IPS-18c (cell line): ENCODE measurements around the gene IFNGR1.
"Not testable (repeated sequence)": the region's sequence is repeated elsewhere in the genome, so short reads cannot be mapped to it uniquely, and the experiment has no call there.

ENCODE experiments used
- H3K4me3 ChIP-seq: 2 replicates; pipeline ENCODE4 v1.7.0; 2013; ENCODE audit warnings: low read depth, mild to moderate bottlenecking, low read length, moderate library complexity; ENCODE audit not compliant: insufficient read depth
- H3K9me3 ChIP-seq: one replicate; pipeline ENCODE4 v1.6.1; 2013; ENCODE audit warnings: mild to moderate bottlenecking, low read length, moderate library complexity; ENCODE audit not compliant: control insufficient read depth, insufficient read depth

Gene IFNGR1

DNA sequence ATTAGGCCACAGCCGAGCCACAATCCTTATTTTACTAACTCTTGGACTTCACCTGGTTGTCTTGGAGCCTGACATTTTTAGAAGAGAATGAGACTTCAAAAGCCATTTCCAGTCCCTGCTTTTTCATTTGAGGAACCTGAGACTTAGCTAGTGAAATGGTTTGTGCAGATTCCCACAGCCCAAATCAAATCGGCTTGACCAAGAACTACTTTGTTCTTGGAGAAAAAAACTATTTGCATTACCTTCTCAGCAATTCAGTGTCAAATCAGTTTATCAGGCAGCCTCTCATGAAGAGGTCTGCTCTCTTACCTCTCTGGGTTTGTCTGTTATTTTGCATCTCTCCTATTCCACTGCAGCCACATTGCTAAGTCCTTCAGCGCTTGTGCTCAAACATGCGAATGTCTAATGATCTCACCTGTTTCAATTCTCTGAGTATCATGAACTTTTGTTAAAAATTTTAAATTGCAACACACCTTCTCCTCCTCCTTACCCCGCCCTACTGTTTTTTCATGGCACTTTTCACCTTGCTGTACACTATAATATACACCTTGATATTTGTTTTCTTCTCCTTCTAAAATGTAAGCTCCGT lies 573 bp upstream of the IFNGR1 start:
- Histone ChIP-seq H3K4me3 (peak overlapping the region; percentile 97; the same call in 1 of the 2 replicates), H3K9me3 (no peaks in the 10 kb centered on the region)

DNA sequence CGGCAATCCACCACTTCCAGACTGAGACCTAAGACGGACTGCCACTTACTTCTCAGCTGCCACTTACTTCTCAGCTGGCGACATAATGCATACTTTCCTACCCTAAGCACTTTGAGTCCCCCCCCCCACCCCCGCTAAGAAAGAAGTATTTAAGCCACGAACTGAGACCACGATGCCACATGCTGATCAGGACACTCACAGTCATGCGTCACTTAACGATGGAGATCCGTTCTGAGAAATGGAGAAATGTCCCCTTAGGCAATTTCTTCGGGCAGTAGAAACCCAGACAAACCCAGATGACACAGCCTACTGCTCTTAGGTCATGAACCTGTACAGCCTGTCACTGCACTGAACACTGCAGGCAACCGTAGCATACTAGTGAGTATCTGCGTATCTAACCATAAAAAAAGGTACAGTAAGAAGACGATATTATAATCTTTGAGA lies 690 bp downstream of the IFNGR1 start:
- peak overlapping the region; percentile 97 for H3K4me3 ChIP-seq

DNA sequence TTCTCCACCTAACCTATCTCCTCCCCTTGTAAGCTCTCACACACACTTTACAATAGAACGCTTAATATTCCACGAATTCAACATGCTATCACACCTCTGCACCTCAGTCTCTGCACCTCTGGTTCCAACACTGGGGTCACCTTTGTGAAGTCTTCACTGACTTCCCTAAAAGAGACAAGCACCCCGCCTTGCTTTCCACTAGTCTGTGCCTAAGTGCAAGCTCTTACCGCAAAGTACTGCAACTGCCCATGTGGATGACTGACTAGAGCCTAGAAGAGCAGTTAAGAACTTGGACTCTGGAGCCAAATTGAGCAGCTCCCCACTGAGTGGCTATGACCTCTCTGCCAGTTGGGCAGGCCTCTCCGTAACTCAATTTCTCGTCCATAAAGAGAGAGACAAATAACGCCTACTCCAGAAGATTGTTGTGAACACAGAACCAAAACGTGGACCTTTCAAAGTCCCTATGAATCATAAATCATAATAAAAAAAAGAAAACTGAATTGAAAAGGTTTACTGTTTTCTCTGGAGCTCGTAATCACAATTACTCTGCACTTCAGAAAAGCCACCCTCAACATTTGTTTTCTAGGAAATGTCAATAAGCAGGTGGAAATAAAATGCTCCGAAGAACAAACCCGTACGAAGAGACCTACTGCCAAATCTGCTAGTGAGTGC lies 1.2 kb downstream of the IFNGR1 start:
- Histone ChIP-seq H3K4me3 (peak overlapping the region; percentile 97), H3K9me3 (no peaks in the 10 kb centered on the region)

More for the DNA sequence above, 690 bp downstream of the IFNGR1 start:
- H3K9me3 ChIP-seq = no peaks in the 10 kb centered on the region

DNA sequence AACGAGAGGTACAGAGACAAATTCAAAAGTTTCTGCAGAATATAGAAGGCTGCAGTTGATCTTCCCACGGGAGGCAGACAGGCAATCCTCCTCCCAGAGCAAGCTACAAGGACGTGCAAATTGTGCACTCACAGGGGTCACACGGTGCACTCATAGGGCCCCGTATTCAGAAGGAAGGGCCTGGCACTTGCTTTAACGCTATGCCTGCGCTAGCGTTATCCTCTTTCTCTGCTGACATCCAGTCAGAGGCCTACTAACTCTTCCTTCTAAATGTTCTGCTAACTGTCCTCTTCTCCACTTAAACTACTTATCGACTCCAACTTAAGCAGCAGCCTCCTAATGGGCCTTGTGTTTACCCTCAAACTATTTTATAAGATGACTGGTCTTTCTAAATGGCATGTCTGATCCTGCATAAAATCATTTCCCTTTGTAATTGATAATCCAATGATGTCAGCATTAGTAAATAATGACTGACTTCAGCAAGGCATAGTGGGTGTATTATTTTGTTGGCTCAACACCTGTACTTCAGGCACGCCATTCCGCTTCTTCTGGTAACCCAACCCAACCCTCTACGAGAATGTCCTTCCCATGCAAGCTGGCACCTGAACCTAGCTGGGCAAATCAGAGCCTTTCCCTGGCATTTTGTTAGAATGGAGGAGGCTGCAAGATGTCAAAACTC lies 2.2 kb downstream of the IFNGR1 start:
- no peaks in the 10 kb centered on the region for H3K9me3 ChIP-seq
- no peak overlapping the region for H3K4me3 ChIP-seq

DNA sequence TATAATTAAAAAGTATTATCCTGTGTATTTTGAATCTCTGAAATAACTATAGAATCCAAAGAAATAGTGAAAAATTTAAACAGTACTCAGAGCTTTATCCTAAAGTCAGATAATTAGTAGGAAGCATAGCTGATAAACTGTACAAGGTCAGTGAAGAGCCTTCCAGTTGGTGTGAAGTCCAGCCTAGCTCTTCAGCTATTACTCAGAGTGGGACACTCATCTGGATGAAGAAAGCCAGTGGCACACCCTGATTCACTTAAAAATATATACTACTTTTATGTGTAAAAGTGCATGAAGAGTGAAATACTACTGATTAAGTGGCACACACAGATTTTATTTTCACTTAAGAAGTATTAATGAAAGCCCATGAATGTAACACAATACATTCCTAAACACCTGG lies 3.1 kb downstream of the IFNGR1 start:
- Histone ChIP-seq H3K9me3 (peaks cover 3% of the 10 kb centered on the region), H3K4me3 (no peak overlapping the region)

DNA sequence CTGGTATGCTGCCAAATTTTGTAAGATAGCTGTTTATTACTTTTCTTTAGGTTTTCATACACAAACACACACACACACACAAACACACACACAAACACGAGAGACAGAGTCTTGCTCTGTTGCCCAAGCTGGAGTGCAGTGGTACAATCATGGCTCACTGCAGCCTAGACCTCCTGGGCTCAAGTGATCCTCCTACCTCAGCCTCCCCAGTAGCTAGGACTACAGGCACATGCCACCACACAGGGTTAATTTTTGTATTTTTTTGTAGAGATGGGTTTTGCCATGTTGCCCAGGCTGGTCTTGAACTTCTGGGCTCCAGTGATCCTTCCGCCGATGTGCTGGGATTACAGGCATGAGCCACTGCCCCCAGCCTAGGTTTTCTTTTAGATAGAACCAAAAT lies 3.6 kb downstream of the IFNGR1 start:
- not testable (repeated sequence) for H3K4me3 ChIP-seq, H3K9me3 ChIP-seq

DNA sequence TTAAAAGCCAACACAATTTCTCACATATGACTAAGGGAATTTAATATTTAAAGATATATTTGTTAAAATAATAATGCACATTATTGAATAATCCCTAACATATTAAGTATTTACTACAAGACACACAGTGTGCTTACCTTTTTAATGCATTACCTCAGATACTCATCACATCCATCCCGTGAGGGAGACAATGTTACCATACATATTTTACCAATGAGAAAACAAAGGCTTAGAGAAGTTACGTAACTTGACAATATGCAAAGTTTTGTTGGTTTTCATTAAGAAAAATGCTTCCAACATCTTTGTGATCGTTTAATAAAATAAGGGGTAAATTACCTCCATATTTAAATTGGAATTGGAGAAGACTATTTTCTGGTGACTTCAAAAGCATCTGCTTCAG lies 4.3 kb downstream of the IFNGR1 start:
- Histone ChIP-seq H3K4me3 (no peak overlapping the region), H3K9me3 (peaks cover 3% of the 10 kb centered on the region)

DNA sequence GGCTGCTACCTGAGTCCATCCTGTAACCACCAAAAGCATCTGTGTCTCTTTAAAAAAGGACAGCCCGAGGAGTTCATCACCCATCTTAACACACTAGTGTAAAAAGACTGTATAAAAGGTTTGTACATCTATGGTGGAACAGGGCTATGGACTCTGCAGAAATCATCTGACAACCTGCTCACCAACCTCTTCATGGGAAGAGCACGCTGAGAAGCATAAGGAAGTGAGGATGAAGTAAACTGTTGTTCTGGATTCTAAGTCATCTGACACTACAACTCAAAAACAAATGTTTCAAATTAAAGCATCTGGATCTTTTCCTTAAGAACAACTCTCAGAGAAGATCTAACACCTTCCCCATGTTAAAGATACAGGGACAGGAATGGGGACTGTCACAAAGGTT lies 5.4 kb downstream of the IFNGR1 start:
- Histone ChIP-seq H3K9me3 (peaks cover 9% of the 10 kb centered on the region), H3K4me3 (no peak overlapping the region)

DNA sequence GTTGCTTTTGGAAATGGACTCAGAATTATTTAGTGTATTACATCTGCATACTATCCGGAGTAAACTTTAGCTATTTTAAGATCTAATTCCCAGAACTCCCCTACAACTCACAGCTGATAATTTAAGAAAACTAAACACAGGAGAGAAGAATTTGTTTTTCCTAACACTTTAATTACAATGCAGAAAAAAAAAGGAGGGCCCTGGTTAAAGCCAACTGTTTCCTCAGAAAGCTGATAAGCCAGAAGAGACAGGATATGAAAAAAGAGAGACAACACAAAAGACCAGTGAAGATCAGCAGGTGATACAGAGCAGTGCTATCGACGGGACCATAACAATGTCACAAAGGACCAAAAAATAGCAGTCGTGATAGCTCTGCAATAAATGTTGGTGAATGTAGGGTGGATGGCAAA lies 5.8 kb downstream of the IFNGR1 start:
- no peak overlapping the region for H3K4me3 ChIP-seq

DNA sequence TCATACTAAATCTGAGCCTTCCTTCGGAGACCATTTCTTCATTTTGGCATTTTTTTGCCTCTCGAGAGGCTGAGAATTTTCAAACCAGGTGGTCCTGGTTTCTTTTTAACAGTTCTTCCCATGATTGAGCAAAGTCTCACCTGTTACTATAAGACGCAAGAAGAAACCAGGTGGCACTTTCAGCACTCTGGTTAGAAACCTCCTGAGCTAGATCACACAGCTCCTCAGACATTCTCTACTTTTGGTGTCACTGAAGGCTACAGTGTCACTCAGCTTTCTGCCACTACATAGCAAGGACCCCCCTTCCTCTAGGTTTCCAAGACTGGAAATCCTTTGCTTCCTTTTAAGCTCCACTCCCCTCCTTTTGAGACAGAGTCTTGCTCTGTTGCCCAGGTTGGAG lies 7.3 kb downstream of the IFNGR1 start:
- H3K9me3 ChIP-seq = peaks cover 11% of the 10 kb centered on the region

More for the DNA sequence above, 5.8 kb downstream of the IFNGR1 start:
- H3K9me3 ChIP-seq = peaks cover 11% of the 10 kb centered on the region

DNA sequence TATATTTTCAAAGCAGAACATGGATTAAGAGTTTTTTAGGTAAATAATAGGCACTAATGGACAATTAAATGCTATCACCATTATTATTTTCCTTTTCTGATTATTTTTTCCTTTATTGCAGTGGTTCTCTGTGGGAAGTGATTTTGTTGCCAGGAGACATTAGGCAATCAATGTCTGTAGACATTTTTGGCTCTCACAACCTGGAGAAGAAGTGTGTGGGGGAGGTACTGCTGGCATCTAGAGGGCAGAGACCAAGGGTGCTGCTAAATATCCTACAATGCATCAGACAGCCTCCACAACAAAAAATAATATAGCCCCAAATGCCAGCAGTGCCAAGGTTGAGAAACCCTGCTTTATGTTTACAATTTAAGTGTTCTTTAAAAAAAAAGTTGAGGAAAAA lies 8.3 kb downstream of the IFNGR1 start:
- H3K9me3 ChIP-seq = peaks cover 11% of the 10 kb centered on the region
- no peak overlapping the region for H3K4me3 ChIP-seq

More for the DNA sequence above, 7.3 kb downstream of the IFNGR1 start:
- no peak overlapping the region for H3K4me3 ChIP-seq

DNA sequence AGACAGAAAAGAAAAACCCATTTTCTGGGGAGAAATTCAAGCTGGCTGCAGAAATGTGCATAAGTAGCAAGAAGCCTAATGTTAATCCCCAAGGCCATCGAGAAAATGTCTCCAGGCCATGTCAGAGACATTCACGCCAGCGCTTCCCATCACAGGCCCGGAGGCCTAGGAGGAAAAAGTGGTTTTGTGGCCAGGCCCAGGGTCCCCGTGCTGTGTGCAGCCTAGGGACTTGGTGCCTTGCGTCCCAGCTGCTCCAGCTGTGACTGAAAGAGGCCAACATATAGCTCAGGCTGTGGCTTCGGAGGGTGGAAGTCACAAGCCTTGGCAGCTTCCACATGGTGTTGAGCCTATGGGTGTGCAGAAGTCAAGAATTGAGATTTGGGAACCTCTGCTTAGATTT lies 10.9 kb downstream of the IFNGR1 start:
- Histone ChIP-seq H3K9me3 (peaks cover 11% of the 10 kb centered on the region), H3K4me3 (no peak overlapping the region)

DNA sequence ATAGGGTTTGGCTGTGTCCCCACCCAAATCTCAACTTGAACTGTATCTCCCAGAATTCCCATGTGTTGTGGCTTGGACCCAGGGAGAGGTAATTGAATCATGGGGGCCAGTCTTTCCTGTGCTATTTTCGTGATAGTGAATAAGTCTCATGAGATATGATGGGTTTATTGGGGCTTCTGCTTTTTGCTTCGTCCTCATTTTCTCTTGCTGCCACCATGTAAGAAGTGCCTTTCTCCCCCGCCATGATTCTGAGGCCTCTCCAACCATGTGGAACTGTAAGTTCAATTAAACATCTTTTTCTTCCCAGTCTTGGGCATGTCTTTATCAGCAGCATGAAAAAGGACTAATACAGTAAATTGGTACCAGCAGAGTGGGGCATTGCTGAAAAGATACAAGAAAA lies 11.7 kb downstream of the IFNGR1 start:
- H3K9me3 ChIP-seq = peaks cover 11% of the 10 kb centered on the region

DNA sequence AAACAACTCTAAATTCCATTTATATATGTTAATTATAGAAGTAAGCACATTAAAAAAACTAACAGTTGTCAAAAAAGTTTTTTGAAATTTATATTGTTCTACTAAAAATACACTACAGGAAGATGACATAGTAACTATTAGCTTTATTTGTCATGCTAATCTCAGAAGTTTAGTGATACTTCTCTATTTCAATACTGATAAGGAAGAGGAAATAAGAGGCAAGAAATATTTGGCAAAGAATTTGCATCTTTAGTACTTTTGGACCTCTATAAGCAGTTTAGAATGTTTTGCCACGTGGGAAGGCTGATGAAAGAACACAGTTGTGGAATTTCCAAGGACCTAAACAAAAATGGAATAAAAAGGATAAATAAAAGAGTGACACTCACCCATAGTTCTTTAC lies 12.6 kb downstream of the IFNGR1 start:
- Histone ChIP-seq H3K9me3 (peaks cover 11% of the 10 kb centered on the region), H3K4me3 (no peak overlapping the region)

More for the DNA sequence above, 11.7 kb downstream of the IFNGR1 start:
- H3K4me3 ChIP-seq = not testable (repeated sequence)

DNA sequence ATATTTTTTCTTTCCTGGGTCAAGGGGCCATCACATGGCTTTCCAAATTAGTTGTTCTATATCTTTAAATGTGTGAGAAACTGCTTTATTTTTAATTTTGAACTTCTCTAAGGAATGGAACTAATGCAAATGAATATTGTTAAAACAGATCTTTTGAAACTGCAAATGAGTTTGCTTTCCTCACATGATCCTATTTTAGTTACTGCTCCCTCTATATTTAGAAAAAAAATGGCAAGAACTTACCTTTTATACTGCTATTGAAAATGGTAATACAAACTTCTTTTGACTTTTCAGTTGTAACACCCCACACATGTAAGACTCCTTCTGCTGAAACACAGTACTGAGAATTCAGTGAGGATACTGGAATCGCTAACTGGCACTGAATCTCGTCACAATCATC lies 15.9 kb downstream of the IFNGR1 start:
- Histone ChIP-seq H3K4me3 (no peak overlapping the region), H3K9me3 (no peaks in the 10 kb centered on the region)

DNA sequence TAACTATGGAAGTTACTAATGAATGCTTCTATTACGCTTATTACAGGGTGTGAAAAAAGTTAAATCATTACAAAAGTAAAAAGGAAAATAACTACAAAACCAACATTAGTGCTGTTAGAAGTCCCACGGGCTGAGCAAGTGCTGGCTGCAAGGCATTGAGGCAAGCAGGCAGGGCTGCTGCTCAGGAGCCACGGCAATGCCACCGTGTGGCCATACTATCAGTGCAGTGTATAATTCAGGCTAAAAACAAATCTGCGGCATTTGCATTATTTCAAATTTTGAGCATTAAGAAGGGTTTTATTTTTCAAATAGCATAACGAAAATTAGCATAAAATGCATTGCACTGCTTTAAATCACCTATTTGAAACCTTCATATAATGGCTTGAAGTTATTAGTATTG lies 17.1 kb downstream of the IFNGR1 start:
- H3K4me3 ChIP-seq = no peak overlapping the region
- H3K9me3 ChIP-seq = no peaks in the 10 kb centered on the region

DNA sequence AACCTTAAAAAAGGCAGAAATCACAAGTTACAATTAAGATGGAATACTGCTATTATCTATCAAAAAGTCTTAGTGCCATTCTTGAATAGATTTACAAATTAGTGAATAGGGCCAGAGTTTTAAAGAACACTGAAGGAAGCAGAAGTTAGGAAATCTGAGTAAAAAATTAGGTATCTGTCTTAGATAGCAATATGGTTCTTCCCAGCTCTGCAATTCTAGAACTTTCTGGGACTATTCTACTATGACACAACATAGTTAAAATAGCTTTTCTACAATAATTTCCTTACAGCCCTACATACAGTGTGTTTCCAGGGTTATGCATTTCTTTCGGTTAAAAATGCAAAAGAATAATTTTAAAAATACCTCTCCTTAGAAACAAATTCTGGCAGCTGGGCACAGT lies 18.2 kb downstream of the IFNGR1 start:
- Histone ChIP-seq H3K4me3 (no peak overlapping the region), H3K9me3 (no peaks in the 10 kb centered on the region)

DNA sequence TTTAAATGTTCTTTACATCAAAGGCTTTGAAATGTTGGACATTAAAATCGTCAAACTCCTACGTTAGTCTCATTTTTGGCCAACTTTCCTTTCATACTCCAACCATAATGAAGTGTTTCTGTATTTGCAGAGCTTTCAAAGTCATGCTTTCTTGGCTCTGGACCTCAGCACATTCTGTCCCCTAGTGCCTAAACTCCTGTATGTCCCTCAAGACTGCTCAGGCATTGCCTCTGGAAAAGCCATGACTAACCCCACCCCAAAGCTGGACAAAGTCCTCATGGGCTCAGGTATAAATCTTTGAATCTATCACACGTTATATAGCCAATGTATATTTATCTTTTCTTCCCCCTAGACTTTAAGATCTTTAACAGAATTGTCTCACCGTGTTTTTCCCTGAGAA lies 18.9 kb downstream of the IFNGR1 start:
- Histone ChIP-seq H3K9me3 (no peaks in the 10 kb centered on the region), H3K4me3 (no peak overlapping the region)
